CD14-positive monocyte (primary cell): ENCODE results near the gene KRT76. TPM values are rescaled to one million over a fixed set of nuclear protein-coding genes. Genes with fewer than 3 reads are reported as not detected.

ENCODE experiments used
- DNase-seq, 3 donors: peaks; one replicate each; pipeline ENCODE4 v3.0.0-alpha.2; 2011 to 2022
- H2AFZ ChIP-seq: 2 replicates; pipeline ENCODE4 v1.6.0; 2012; ENCODE audit warnings: mild to moderate bottlenecking, low read depth, low read length, inconsistent platforms; ENCODE audit not compliant: insufficient read depth, poor library complexity, severe bottlenecking
- H3K27ac ChIP-seq, 2 donors: 1 replicate in 1 of 2; 2 replicates in 1 of 2; pipeline ENCODE4 v1.5.1; 2012 to 2013; ENCODE audit warnings: low read length in 2 of 2, control low read depth in 1 of 2, inconsistent platforms in 1 of 2, low read depth in 1 of 2, mild to moderate bottlenecking in 1 of 2
- H3K27me3 ChIP-seq, 2 donors: one replicate each; pipeline versions ENCODE4 v1.6.0 to v1.6.1; 2011 to 2013; ENCODE audit warnings: low read length in 2 of 2; ENCODE audit not compliant: control insufficient read depth in 2 of 2, insufficient read depth in 2 of 2
- H3K36me3 ChIP-seq, 2 donors: replicated peaks in 1 of 2; 1 replicate in 1 of 2; 2 replicates in 1 of 2; pipeline versions ENCODE4 v1.5.1 to v1.6.1; 2012 to 2013; ENCODE audit warnings: low read length in 2 of 2, control low read depth in 1 of 2, inconsistent platforms in 1 of 2, mild to moderate bottlenecking in 1 of 2; ENCODE audit not compliant: insufficient read depth in 2 of 2, control insufficient read depth in 1 of 2
- H3K4me1 ChIP-seq, 2 donors: 1 replicate in 1 of 2; 2 replicates in 1 of 2; pipeline versions ENCODE4 v1.5.1 to v1.6.1; 2012 to 2013; ENCODE audit warnings: low read length in 2 of 2, control low read depth in 1 of 2, inconsistent platforms in 1 of 2, mild to moderate bottlenecking in 1 of 2, moderate library complexity in 1 of 2; ENCODE audit not compliant: insufficient read depth in 2 of 2, control insufficient read depth in 1 of 2
- H3K4me2 ChIP-seq: replicated peaks from 2 replicates; pipeline ENCODE3; 2012; ENCODE audit warnings: low read length, moderate library complexity, mild to moderate bottlenecking; ENCODE audit not compliant: poor library complexity, severe bottlenecking; ENCODE audit errors: extremely low read depth
- H3K4me3 ChIP-seq, 3 experiments: fragments of 200-600 bp in 1 of 3; sonication (generic) in 1 of 3; replicated peaks in 1 of 3; 1 replicate in 2 of 3; 2 replicates in 1 of 3; pipeline ENCODE4 v1.5.1; 2011 to 2013; ENCODE audit warnings: low read length in 3 of 3, mild to moderate bottlenecking in 3 of 3, control low read depth in 2 of 3, low read depth in 2 of 3, inconsistent platforms in 1 of 3, moderate library complexity in 1 of 3
- H3K79me2 ChIP-seq: 2 replicates; pipeline ENCODE4 v1.6.0; 2012; ENCODE audit warnings: mild to moderate bottlenecking, control low read depth, inconsistent platforms, low read length, moderate library complexity; ENCODE audit not compliant: insufficient read depth
- H3K9ac ChIP-seq: 2 replicates; pipeline ENCODE4 v1.6.0; 2017; ENCODE audit warnings: low read length, mild to moderate bottlenecking; ENCODE audit not compliant: insufficient read depth, poor library complexity, severe bottlenecking
- H3K9me3 ChIP-seq, 2 donors: replicated peaks in 1 of 2; 1 replicate in 1 of 2; 2 replicates in 1 of 2; pipeline versions ENCODE4 v1.5.1 to v1.6.1; 2012 to 2013; ENCODE audit warnings: low read length in 2 of 2, control low read depth in 1 of 2; ENCODE audit not compliant: control insufficient read depth in 1 of 2, insufficient read depth in 1 of 2
- H4K20me1 ChIP-seq: 2 replicates; pipeline ENCODE4 v1.6.0; 2012; ENCODE audit warnings: mild to moderate bottlenecking, low read length, control low read depth, moderate library complexity; ENCODE audit not compliant: insufficient read depth
- H3K27ac Mint-ChIP-seq, 7 donors: one replicate each; pipeline ENCODE4 v1.8.0; 2020; ENCODE audit warnings: mild to moderate bottlenecking in 7 of 7, mixed read lengths in 7 of 7, moderate library complexity in 6 of 7, inconsistent platforms in 2 of 7
- H3K27me3 Mint-ChIP-seq, 3 donors: one replicate each; pipeline ENCODE4 v1.8.0; 2021 to 2022; ENCODE audit warnings: low read depth in 3 of 3, mild to moderate bottlenecking in 3 of 3, mixed read lengths in 3 of 3, moderate library complexity in 3 of 3, inconsistent platforms in 1 of 3
- H3K36me3 Mint-ChIP-seq, 2 donors: one replicate each; pipeline ENCODE4 v1.8.0; 2020; ENCODE audit warnings: mixed read lengths in 2 of 2, inconsistent platforms in 1 of 2, mild to moderate bottlenecking in 1 of 2
- H3K4me1 Mint-ChIP-seq: one replicate; pipeline ENCODE4 v1.8.0; 2020; ENCODE audit warnings: mild to moderate bottlenecking, mixed read lengths
- H3K4me3 Mint-ChIP-seq, 2 donors: one replicate each; pipeline ENCODE4 v1.8.0; 2020; ENCODE audit warnings: mild to moderate bottlenecking in 2 of 2, mixed read lengths in 2 of 2, moderate library complexity in 1 of 2
- H3K9me3 Mint-ChIP-seq, 7 donors: one replicate each; pipeline ENCODE4 v1.8.0; 2020 to 2022; ENCODE audit warnings: mixed read lengths in 7 of 7, mild to moderate bottlenecking in 6 of 7, moderate library complexity in 6 of 7, inconsistent platforms in 2 of 7
- CTCF ChIP-seq: fragments of 200-600 bp; IDR thresholded peaks from one replicate; pipeline ENCODE4 v1.8.0; 2022; ENCODE audit warnings: antibody characterized with exemption, mild to moderate bottlenecking
- WGBS: methylation state at CpG from one replicate; pipeline ENCODE4 v1.1.5; 2013; ENCODE audit warnings: missing lambda C conversion rate; ENCODE audit not compliant: insufficient coverage; 5-methylcytosine and 5-hydroxymethylcytosine counted together
- intact Hi-C, 2 donors: fragments of 100-400 bp; cut with micrococcal nuclease; formaldehyde crosslinking; loops; one replicate each; pipeline versions ENCODE4 v1.15.0 to v1.15.1; 2023
- polyA plus RNA-seq, 3 donors: library from polyadenylated mRNA; depleted of rRNA in 1 of 3; unstranded in 2 of 3; stranded (reverse) in 1 of 3; fragments of 300-500 nt in 2 of 3; fragments of >200 nt in 1 of 3; fragmentation: Illumina TruSeq in 2 of 3; gene quantifications; 1 replicate in 2 of 3; 2 replicates in 1 of 3; pipeline ENCODE4 v1.2.3, GENCODE V29; 2012 to 2021

Gene KRT76
- polyA plus RNA-seq, 3 donors: not detected

GRCh38 chr12:52767427-52767826, 9.7 kb downstream of the KRT76 start:
- no peak overlapping the region for H3K27ac ChIP-seq
- intact Hi-C loops: no loop called here
- H3K27me3 ChIP-seq: no peaks in the 10 kb centered on the region
- no peak overlapping the region for H2AFZ ChIP-seq
- no peaks in the 10 kb centered on the region for H3K4me1 Mint-ChIP-seq
- H3K4me3 ChIP-seq: no peak overlapping the region
- no peaks in the 10 kb centered on the region for H3K79me2 ChIP-seq
- no peak overlapping the region for H3K9ac ChIP-seq
- no peak overlapping the region for H3K27ac Mint-ChIP-seq
- H3K4me3 Mint-ChIP-seq: no peak overlapping the region
- H3K27me3 Mint-ChIP-seq: peaks cover 3 to 12% (median 7%) of the 10 kb centered on the region in 3 donors
- H4K20me1 ChIP-seq: no peaks in the 10 kb centered on the region
- H3K36me3 ChIP-seq: no peaks in the 10 kb centered on the region
- no peaks in the 10 kb centered on the region for H3K36me3 Mint-ChIP-seq
- peaks cover 0 to 5% (median 3%) of the 10 kb centered on the region in 7 donors for H3K9me3 Mint-ChIP-seq
- peaks cover 0 to 5% of the 10 kb centered on the region in 2 donors for H3K9me3 ChIP-seq
- WGBS: no CpG with 5 or more reads among the region's 3 CpGs
- DNase-seq: no peak
- no peak for TF ChIP-seq CTCF
- H3K4me1 ChIP-seq: no peaks in the 10 kb centered on the region
- no peak overlapping the region for H3K4me2 ChIP-seq

DNA sequence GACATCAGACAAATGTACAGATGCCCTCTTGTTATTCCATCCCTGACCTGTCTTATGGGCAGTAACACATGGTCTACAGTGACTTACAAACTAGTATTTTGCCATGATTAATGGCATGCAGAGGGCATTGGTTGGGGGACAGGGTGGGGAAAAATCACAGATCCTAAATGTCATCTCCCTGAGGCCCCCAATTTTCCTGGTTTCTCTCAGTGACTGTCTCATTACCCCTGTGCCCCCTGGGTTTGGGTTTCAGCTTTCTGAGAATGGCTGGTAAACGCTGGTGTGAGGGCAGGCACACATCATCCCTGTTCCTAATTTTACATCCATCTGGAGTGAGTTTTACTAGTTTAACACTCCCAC, 10.1 kb downstream of the KRT76 start:
- H3K27ac ChIP-seq: no peak overlapping the region
- intact Hi-C loops: no loop called here
- H3K36me3 Mint-ChIP-seq: no peaks in the 10 kb centered on the region
- no CpG with 5 or more reads among the region's 1 CpG for WGBS
- no peak overlapping the region for H3K9ac ChIP-seq
- H4K20me1 ChIP-seq: no peaks in the 10 kb centered on the region
- H3K4me3 Mint-ChIP-seq: no peak overlapping the region
- H3K4me2 ChIP-seq: no peak overlapping the region
- H3K36me3 ChIP-seq: no peaks in the 10 kb centered on the region
- no peaks in the 10 kb centered on the region for H3K4me1 Mint-ChIP-seq
- H3K4me1 ChIP-seq: no peaks in the 10 kb centered on the region
- no peak overlapping the region for H2AFZ ChIP-seq
- H3K27me3 ChIP-seq: no peaks in the 10 kb centered on the region
- H3K9me3 ChIP-seq: peaks cover 2 to 8% of the 10 kb centered on the region in 2 donors
- H3K27ac Mint-ChIP-seq: no peak overlapping the region
- no peak for TF ChIP-seq CTCF
- H3K9me3 Mint-ChIP-seq: peaks cover 0 to 10% (median 5%) of the 10 kb centered on the region in 7 donors
- no peaks in the 10 kb centered on the region for H3K79me2 ChIP-seq
- no peak for DNase-seq
- H3K4me3 ChIP-seq: no peak overlapping the region
- H3K27me3 Mint-ChIP-seq: peaks cover 3 to 10% (median 7%) of the 10 kb centered on the region in 3 donors
